ENCODE measurements around the gene KRTAP10-4.

DNA sequence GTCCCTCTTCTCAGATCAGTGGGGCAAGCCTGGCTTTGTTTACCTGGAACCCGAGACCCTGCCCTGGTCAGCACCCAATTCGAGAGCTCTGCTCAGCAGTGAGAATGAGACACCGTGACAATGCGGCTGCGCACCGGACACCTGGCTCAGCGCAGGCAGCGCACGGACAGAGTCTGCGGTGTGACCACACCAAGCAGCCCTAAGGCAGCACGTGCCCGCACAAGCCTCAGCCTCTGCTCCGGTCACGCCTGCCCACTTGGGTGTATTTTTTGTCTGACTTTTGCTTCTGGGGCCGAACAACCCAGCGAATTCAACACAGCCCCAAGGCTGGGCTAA, 43.0 kb downstream of the KRTAP10-4 start:
- TF ChIP-seq, protein P1, sequence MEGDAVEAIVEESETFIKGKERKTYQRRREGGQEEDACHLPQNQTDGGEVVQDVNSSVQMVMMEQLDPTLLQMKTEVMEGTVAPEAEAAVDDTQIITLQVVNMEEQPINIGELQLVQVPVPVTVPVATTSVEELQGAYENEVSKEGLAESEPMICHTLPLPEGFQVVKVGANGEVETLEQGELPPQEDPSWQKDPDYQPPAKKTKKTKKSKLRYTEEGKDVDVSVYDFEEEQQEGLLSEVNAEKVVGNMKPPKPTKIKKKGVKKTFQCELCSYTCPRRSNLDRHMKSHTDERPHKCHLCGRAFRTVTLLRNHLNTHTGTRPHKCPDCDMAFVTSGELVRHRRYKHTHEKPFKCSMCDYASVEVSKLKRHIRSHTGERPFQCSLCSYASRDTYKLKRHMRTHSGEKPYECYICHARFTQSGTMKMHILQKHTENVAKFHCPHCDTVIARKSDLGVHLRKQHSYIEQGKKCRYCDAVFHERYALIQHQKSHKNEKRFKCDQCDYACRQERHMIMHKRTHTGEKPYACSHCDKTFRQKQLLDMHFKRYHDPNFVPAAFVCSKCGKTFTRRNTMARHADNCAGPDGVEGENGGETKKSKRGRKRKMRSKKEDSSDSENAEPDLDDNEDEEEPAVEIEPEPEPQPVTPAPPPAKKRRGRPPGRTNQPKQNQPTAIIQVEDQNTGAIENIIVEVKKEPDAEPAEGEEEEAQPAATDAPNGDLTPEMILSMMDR (IDR thresholded peaks at IDR 0.05; ENCODE audit: extremely low read depth in 1 of 2, insufficient read depth in 1 of 2, low read depth in 1 of 2, low read length in 2 of 2), result no peak
- TF ChIP-seq POLR2A (IDR thresholded peaks at IDR 0.05; ENCODE audit: low read depth, low read length), result no peak
- TF ChIP-seq MYC (IDR thresholded peaks at IDR 0.05; ENCODE audit: low read depth, low read length), result no peak

Data from endothelial cell of umbilical vein (primary cell).